Measurements from ENCODE around the gene C9orf152.

DNA sequence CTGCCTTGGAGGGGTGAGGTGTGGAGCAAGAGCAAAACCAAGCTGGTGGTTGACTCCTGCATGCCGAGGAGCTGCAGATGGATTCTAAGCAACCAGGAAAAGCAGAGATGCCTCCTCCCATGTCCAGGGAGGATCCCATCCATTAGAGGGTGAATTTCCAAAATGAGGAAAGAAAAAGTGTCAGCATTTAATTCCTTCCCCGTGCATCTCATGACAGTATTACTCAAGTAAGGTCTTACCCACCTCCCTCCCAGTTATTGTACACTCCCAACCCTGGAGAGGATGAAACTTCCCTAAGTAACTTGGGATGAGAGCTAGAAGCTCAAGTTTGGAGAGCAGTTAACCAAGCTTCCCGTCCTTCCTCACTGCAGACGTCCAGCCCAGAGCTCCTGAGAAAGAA, 19.9 kb downstream of the C9orf152 start:
- TF ChIP-seq, protein P1, sequence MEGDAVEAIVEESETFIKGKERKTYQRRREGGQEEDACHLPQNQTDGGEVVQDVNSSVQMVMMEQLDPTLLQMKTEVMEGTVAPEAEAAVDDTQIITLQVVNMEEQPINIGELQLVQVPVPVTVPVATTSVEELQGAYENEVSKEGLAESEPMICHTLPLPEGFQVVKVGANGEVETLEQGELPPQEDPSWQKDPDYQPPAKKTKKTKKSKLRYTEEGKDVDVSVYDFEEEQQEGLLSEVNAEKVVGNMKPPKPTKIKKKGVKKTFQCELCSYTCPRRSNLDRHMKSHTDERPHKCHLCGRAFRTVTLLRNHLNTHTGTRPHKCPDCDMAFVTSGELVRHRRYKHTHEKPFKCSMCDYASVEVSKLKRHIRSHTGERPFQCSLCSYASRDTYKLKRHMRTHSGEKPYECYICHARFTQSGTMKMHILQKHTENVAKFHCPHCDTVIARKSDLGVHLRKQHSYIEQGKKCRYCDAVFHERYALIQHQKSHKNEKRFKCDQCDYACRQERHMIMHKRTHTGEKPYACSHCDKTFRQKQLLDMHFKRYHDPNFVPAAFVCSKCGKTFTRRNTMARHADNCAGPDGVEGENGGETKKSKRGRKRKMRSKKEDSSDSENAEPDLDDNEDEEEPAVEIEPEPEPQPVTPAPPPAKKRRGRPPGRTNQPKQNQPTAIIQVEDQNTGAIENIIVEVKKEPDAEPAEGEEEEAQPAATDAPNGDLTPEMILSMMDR (IDR thresholded peaks at IDR 0.05; ENCODE audit: low read depth, low read length, missing input control) = no peak
- TF ChIP-seq NR2F2 (IDR thresholded peaks at IDR 0.05) (no peak), TAF1 (conservative IDR thresholded peaks at IDR 0.05) (no peak), EGR1 (IDR thresholded peaks at IDR 0.05; ENCODE audit: low read depth in 2 of 2) (no peak), SP1 (IDR thresholded peaks at IDR 0.05) (no peak), RAD21 (IDR thresholded peaks at IDR 0.05) (no peak), GABPA (IDR thresholded peaks at IDR 0.05 in 1 of 2, conservative IDR thresholded peaks at IDR 0.05 in 1 of 2) (no peak), JUND (IDR thresholded peaks at IDR 0.05) (no peak)
- TF ChIP-seq, protein P2, sequence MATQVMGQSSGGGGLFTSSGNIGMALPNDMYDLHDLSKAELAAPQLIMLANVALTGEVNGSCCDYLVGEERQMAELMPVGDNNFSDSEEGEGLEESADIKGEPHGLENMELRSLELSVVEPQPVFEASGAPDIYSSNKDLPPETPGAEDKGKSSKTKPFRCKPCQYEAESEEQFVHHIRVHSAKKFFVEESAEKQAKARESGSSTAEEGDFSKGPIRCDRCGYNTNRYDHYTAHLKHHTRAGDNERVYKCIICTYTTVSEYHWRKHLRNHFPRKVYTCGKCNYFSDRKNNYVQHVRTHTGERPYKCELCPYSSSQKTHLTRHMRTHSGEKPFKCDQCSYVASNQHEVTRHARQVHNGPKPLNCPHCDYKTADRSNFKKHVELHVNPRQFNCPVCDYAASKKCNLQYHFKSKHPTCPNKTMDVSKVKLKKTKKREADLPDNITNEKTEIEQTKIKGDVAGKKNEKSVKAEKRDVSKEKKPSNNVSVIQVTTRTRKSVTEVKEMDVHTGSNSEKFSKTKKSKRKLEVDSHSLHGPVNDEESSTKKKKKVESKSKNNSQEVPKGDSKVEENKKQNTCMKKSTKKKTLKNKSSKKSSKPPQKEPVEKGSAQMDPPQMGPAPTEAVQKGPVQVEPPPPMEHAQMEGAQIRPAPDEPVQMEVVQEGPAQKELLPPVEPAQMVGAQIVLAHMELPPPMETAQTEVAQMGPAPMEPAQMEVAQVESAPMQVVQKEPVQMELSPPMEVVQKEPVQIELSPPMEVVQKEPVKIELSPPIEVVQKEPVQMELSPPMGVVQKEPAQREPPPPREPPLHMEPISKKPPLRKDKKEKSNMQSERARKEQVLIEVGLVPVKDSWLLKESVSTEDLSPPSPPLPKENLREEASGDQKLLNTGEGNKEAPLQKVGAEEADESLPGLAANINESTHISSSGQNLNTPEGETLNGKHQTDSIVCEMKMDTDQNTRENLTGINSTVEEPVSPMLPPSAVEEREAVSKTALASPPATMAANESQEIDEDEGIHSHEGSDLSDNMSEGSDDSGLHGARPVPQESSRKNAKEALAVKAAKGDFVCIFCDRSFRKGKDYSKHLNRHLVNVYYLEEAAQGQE (IDR thresholded peaks at IDR 0.05) = no peak
- TF ChIP-seq, protein P3, sequence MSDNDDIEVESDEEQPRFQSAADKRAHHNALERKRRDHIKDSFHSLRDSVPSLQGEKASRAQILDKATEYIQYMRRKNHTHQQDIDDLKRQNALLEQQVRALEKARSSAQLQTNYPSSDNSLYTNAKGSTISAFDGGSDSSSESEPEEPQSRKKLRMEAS (IDR thresholded peaks at IDR 0.05) = no peak
